GM19238 (cell line): Measurements from ENCODE around the gene TMEM191C.
"Not testable (repeated sequence)": the region's sequence is repeated elsewhere in the genome, so short reads cannot be mapped to it uniquely, and the experiment has no call there.

ENCODE experiments used
- DNase-seq: peaks from one replicate; pipeline ENCODE4 v3.0.0; 2011; ENCODE audit warnings: low spot score; ENCODE audit not compliant: insufficient read length

Gene TMEM191C

DNA sequence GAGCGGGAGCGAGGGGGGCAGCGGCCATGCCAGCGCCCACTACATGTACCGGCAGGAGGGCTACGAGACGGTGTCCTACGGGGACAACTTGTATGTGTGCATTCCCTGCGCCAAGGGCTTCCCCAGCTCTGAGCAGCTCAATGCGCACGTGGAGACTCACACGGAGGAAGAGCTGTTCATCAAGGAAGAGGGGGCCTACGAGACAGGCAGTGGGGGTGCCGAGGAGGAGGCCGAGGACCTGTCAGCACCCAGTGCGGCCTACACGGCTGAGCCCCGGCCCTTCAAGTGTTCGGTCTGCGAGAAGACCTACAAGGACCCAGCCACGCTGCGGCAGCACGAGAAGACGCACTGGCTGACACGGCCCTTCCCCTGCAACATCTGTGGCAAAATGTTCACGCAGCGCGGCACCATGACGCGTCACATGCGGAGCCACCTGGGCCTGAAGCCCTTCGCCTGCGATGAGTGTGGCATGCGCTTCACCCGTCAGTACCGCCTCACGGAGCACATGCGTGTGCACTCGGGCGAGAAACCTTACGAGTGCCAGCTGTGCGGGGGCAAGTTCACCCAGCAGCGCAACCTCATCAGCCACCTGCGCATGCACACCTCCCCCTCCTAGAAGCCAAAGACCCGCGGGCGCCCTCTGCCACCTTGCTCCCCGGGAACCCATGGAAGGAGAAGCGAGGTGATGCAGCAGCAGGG, 20.9 kb upstream of the TMEM191C start:
- DNase-seq: no peak

DNA sequence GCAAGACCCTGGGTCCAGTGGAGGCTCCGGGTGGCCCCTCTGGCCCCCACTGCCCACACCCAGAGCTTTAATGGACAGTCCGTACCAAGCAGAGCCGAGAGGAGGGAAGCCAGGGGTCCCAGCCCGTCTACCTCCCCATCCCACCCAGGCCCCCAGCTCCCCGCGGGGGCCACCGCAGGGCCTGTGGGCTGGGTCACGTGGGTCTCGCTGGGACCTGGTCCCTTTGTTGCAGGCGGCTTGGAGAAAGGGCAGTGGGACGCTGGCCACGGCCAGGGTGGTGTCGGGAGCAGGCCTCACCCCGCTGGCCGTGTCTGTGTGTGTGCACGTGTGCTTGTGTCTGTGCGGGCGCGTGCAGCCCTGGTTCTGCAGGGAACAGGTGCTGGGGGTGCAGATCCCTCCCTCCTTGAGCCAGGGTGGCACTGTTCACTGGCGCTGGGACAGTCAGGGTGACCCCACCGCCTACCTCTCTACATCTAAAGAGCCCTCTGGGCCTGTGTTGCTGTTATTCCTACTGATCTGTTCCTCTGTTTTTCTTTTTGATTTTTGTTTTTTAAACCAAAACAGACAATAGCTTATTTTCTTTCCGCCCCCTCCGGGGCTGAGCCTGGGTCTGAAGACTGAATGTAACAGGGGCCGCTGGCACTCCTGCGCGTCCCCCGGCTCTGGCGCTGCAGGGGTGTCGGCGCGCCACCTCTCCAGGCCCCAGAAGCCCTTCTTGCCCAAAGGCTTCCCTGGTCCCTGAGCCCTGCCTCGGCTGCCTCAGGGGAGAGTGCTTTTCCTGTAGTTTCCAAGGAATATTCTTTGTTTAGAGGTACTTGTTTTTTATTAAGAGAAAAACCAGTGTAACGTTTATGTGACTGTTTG, 20.1 kb upstream of the TMEM191C start:
- DNase-seq: no peak

DNA sequence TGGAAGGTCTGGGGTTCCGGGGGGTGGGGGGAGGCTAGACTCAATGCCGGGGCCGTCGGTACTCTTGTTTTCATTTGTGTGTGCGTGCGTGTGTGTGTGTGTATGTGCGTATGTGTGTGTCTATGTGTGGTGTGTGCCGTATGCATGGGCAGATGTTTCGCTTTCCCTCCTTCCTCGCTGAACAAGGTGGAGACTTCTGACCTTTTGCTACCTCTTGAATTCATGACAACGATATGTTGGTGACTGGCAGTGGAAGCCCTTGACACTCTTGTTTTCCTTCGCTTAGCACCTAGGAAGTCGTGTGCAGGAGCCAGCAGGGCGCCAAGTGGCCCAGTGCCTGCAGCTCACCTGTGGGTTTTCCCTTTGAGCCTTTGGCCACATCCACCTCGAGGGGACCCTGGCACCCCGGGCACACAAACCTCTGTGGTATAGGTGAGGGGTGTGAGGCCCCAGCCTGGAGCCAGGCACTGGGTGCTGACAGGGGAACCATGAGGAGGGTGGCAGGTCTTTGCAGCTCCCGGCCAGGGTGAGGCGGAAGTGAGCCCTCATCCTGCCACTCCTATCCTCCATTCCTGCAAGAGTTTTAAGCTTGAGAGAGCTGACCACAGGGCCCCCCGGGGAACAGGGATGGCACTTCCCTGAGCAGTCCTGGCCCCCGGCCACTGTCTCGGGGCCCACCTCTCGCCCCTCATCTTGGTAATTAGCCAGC, 19.3 kb upstream of the TMEM191C start:
- no peak for DNase-seq

DNA sequence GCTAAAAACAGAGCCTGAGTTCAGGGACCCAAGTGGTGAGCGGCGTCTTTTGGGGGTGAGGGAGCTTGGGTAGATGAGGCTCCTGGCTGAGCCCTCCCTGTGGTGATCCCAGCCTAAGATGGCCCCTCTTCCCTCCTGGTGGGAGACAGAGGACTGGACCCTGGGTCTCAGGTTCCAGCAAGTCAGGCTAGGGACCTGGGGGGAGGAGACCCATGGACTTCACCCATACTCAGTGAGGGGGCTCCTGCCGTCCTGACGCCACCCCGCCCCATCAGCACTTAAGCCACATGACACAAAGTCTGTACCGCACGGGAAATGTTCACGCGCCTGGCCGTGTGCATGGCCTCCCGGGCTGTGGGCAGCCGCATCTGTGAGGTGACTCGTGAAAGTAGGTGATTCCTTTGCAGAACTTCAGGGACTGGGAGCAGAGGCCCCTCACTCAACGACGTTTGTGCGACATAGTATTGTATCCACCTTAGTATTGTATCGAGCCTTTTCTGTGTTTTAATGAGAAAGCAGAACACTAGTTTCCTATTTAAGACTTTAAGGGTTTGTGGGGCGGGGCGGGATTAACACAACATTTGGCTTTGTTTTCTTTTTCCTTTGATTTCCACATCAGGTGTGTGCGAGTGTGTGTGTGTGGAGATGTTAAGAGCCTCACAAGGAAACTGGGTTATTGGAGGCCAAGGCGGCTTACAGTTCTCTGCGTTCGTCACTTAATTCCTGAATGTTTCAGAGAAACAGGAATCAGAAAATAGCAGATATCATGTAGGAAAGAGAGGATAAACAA, 18.4 kb upstream of the TMEM191C start:
- DNase-seq: no peak

DNA sequence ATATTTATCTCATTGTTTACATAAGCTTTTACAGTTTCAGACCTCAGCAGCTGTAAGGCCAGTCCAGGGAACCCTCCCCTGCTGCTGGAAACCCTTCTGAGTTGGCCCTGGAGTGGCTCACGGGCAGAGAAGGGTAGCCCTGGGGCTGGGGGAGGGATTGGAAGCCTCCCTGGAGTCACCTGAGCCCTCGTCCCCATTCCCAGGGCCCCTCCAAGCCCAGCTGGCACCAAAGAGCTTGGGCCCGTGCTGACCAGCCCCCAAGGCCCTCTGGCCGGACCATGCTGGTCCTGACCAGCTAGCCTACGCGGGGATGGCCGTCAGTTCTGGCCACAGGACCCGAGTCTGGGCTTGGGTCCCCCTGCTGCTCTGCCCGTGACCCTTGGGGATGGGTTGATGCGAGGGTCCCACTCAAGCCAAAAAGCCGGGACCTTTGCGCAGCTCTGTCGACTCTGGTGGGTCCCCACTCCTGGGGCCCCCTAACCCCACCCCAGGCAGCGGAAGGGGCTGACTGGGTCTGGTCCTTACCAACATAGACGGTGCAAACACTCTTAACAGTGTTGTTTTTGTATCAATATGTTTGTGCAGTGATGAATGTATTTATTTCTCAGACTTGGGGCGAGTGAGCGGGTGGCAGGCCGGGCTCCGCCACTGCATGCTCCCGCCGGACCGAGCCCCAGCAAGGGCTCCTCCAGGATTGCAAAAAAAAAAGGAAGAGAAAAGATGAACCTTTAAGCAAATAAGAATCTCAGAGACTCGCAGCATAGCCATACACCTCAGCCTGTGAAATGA, 17.5 kb upstream of the TMEM191C start:
- no peak for DNase-seq

DNA sequence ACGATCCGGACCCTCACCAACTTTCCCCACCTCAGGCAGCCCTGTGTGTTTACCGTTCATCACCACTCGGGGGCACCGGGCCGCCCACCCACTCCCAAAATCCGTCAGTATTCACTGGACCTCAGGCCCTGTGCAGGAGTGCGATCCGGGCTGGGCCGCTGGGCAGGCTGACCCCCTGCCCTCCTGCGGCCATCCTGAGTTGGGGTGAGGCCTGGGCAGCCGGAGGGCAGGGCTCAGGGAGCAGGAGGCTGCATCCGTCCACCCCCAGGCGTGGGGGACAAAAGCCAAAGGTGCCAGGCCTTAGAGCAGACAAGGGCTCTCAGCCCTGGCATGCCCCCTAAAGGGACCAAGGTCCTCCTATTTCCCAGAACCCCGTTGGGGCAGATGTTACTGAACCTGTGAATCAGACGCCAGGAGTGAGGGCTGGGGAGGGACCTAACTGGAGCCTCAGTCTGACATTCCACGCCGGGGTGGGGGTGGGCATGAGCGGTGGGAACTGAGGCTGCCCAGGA, 16.8 kb upstream of the TMEM191C start:
- DNase-seq: no peak

DNA sequence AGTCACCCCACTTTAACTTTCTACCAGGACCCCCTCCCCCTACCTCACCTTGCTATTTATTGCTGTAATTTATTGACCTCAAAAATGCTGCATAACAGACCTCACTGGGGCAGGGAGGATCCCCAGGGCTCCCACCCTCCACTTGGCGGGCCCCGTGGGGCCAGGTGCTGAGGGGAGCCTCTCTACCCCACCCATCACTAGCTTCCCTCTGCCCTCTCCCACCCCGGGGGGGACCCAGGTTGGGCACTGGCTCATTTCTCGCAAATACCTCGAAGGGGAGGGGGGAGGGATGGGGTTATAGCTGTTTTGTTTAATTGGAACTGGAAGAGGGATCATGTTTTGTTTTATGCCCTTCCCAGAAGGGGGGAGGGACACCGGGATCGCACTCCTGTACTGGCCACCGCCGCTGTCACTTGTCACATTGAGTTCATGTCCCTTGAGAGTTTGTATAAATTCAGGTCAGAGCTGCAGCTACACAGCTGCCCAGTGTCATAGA, 16.3 kb upstream of the TMEM191C start:
- no peak for DNase-seq

DNA sequence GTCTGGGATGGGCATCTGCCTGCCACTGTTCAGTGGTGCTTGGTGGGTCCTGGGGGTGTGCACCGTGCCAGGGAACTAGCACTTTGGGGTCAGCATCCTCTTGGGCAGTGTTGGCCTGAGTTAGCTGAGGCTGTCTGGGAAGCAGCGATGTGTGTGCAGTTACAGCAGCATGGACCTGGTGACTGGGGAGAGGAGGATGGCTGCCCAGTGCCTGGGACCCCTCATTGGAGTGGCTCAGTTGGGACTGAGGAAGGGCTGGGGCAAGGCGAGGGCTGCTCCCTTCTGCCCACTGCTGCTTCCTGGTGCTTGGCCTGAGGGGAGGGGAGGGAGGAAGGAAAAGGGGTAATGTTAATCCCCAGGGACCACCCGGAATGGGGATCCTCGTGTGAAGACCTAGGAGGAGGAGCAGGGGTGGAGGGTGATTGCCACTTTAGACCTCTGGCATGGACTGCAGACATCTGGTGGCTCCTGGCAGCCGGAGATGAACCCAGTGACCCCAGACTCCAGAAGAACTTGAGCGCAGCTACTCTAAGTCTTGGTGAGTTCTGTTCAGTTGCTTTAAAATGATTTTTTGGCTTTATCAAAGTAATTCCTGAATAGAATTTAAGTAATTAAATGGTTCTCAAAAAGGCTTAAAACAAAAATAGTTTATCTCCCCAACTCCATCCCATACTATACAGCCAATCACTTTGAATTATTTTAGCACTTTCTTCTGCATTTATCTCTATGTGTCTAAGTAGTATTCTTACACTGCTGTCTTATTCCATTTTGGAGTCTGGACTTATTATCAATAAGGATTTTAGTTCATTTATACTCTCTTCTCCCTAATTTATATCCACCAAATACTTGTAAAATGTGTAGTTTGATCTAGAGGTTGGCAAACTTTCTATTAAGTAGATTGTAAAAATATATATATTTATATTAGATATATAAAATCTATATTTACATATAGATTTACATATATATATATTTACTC, 15.4 kb upstream of the TMEM191C start:
- DNase-seq: no peak

DNA sequence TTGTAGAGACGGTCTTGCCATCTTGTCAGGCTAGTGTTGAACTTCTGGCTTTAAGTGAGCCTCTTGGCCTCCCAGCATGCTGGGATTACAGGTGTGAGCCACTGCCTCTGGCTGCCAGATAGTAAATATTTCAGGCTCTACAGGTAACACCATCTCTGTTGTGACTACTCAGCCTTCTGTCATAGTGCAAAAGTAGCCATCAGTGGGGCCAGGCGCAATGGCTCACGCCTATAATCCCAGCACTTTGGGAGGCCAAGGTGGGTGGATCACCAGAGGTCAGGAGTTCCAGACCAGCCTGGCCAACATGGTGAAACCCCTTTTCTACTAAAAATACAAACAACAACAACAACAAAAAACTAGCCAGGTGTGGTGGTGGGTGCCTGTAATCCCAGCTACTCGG, 14.5 kb upstream of the TMEM191C start:
- DNase-seq: not testable (repeated sequence)

DNA sequence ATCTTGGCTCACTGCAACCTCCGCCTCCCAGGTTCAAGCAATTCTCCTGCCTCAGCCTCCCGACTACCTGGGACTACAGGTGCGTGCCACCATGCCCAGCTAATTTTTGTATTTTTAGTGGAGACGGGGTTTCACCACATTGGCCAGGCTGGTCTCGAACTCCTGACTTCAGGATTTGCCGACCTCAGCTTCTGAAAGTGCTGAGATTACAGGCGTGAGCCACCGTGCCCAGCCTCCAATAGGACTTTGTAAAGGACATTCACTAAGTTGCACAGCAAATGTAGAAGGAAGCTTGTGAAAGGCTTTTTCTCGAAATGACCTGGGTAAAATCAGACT, 12.2 kb upstream of the TMEM191C start:
- DNase-seq: not testable (repeated sequence)

DNA sequence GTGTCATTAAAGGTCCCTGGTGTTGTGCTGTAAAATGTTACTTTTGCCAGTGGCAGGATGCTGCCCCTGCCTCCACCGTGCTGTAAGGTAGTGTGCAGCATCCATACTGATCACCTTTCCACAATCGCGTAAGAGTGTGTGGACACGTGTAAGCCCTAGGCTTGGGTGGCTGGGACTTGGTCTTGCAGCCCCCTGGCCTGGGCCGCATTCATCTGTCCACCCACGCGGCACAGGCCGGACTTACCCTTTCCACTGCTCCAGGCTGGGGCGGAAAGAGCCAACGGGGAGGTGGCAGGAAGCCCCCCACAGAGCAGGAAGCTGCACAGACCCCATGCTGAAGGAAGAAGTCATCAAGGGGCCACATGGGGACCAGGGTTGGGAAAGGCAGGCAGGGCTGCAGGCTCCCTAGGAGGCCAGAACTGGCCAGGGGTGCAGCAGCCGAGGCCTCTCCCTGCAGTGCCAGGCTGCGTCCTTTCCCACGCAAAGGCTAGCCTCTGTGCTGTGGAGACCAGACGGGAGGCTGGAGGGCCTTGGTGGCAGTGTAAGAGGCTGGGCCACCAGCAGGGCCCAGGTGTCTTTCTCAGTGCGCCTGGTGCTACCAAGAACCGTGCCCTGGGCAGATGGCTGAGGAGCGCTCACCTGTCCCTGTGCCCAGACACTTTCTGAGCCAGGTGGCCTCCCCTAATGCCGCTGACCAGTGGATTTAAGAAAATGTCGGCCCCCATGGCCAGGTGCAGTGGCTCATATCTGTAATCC, 11.7 kb upstream of the TMEM191C start:
- no peak for DNase-seq

DNA sequence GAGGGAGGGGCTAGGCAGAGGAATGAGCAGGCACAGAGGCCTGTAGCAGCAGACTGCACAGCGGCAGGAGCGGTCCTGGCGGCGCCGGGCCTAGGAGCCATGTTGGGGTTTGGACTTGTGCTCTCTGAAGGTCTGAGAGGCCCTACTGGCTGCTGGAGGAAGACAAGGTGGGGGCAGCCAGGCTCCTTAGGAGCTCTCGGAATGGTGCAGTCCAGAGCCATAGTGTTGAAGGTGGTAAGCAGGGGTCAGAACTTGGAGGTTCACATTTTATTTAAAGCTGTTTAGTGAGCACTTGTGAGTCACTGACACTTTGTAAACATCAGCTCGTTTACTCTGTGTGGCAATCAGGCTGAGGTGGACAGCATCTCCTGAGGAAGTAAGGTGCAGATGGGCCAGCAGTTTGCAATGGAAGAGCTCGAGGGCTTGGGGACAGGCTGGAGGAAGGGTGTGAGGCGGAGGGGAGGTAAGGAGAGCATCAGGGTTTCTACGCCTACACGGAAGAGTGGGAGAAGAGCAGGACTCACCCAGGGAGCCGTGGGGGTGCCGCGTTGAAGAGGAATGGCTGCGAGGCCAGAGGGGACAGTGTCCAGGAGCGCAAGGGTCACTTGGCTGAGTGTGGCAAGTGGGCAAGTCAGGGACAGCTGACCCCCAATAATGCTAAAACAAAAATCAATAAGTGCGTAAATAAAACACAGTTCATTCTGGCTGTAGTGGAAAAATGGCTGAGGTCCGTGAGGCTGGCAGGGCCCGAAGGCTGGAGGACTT, 10.0 kb upstream of the TMEM191C start:
- DNase-seq: no peak

DNA sequence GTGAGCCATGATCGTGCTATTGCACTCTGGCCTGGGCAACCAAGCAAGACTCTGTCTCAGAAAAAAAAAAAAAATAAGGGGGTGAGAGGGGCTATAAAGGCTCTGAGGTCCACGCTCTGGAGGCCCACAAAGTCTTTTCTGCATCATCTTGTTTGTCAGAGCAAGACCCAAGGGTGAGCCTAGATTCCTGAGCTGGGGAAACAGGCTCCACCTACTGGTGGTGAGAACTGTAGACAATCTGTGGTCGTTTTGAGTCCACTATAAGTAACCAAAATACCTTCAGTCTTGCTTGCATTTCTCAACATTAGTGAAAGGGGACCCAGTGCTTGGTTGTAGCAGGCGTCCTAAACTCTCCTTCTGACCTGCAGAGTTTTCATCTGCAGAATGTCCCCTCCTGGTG, 4.5 kb upstream of the TMEM191C start:
- DNase-seq: not testable (repeated sequence)

DNA sequence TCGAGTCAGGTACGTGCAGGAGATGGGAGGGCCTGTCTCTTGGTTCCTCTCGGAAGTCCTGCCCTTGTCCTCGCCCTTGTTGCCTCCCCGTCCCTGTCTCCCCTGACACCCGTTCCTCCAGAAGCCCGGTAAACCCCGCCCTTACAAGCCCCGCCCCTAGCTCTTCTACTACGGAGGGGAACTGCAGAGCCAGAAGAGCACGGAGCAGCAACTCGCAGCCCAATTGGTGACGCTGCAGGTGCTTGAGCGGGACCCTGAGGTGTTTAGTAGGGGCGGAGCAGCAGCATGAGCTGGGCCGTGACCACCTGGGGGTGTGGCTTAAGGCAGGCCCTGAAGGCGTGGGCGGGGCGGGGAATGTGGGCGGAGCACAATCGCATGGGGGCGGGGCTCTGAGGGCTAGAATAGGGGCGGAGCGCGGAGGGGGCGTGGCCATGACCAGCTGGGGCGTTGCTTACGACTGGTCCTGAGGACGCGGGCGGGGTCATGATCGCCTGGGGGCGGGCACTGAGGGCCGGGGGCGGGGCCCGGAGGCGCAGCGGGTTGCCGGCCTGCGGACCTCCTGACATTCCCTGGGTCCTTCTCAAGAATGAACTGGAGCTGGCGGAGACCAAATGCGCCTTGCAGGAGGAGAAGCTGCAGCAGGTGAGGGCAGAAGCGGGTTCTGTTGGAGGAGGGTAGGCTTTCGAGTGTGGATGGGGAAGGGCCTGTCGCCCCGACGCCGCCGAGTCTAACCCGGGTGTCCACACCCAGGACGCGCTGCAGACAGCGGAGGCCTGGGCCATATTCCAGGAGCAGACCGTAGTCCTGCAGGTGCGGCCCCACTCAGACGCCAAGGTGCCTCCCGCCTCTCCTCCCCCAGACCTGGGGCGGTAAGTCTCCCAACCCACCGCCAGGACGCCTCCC, 1.3 kb downstream of the TMEM191C start:
- not testable (repeated sequence) for DNase-seq

DNA sequence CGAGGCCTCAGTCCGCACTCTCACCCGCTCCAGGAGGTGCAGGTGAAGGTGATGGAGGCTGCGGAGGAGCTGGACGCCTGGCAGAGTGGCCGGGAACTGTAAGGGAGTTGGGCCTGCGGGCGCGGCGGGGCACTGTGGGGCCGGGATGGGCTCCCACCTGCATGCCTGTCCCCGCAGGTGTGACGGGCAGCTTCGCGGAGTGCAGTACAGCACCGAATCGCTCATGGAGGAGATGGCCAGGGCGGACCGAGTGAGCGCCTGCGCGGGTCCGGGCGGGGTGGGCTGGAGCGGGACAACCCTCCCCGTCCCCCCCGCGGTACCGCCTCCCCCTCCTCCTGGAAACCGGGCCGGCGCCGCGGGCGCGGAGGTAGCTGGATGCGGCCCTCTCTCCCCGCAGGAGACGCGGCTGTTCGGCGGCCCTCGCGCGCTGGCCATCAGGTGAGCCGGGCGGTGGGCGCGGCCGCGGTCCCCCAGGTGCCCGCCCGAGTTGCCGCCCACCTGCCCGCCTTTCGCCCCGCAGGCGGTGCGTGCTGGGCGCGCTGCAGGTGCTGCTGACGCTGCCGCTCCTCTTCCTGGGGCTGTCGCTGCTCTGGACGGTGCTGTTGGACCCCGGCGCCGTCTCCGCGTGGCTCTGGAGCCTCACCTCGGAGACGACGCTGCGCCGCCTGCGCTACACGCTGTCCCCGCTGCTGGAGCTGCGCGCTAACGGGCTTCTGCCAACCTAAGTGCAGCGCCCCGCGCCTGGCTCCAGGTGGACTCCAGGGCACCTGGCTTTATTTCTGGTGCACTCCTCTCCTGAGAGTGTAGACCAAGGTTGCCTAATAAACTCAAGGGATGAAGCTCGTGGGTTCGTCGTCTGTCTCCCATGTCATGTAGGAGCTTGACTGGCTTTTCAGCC, 2.2 kb downstream of the TMEM191C start:
- DNase-seq: not testable (repeated sequence)
